Esophagus squamous epithelium (tissue), 4 donors: ENCODE measurements around the gene CD38.
"Not testable (repeated sequence)": the region's sequence is repeated elsewhere in the genome, so short reads cannot be mapped to it uniquely, and the experiment has no call there.

Source experiments
- CTCF ChIP-seq, 6 experiments: fragments of 450-650 bp in 4 of 6; fragments of 200-600 bp in 2 of 6; sonication (generic) in 2 of 6; IDR thresholded peaks; one replicate each; pipeline ENCODE4 v1.5.1; 2016 to 2019; ENCODE audit warnings: antibody characterized with exemption in 6 of 6, mild to moderate bottlenecking in 4 of 6, moderate library complexity in 4 of 6
- POLR2A ChIP-seq, 4 donors: fragments of 450-650 bp; IDR thresholded peaks; one replicate each; pipeline ENCODE4 v1.6.1; 2017; ENCODE audit warnings: antibody characterized with exemption in 4 of 4, mild to moderate bottlenecking in 4 of 4, moderate library complexity in 3 of 4

GRCh38 chr4:15802497-15802896 lies 24.4 kb downstream of the CD38 start:
- TF ChIP-seq CTCF, POLR2A (IDR thresholded peaks at IDR 0.05): not testable (repeated sequence)
